Suprapubic skin (tissue), 4 donors: ENCODE data around the gene PRKCG. TPM values are rescaled to one million over a fixed set of nuclear protein-coding genes. Genes with fewer than 3 reads are reported as not detected.
A peak's percentile ranks its signal among the peaks of the same experiment; 100 is the strongest.
"Not testable (repeated sequence)": the region's sequence is repeated elsewhere in the genome, so short reads cannot be mapped to it uniquely, and the experiment has no call there.

Experiments
- DNase-seq, 2 donors: peaks; one replicate each; pipeline ENCODE4 v3.0.0-alpha.2; 2019; ENCODE audit warnings: low spot score in 2 of 2
- H3K27ac ChIP-seq: fragments of 200-600 bp; sonication (generic); one replicate; pipeline ENCODE4 v1.5.1; 2019
- H3K27me3 ChIP-seq: fragments of 200-600 bp; sonication (generic); one replicate; pipeline ENCODE4 v1.5.1; 2019
- H3K36me3 ChIP-seq: fragments of 200-600 bp; sonication (generic); one replicate; pipeline ENCODE4 v1.5.1; 2019
- H3K4me1 ChIP-seq: fragments of 200-600 bp; sonication (generic); one replicate; pipeline ENCODE4 v1.5.1; 2019
- H3K4me3 ChIP-seq: fragments of 200-600 bp; sonication (generic); one replicate; pipeline ENCODE4 v1.5.1; 2019; ENCODE audit warnings: mild to moderate bottlenecking
- H3K9me3 ChIP-seq: fragments of 200-600 bp; sonication (generic); one replicate; pipeline ENCODE4 v1.5.1; 2019
- CTCF ChIP-seq, 2 donors: fragments of 200-600 bp in 1 of 2; fragments of 450-650 bp in 1 of 2; sonication (generic) in 1 of 2; IDR thresholded peaks; one replicate each; pipeline ENCODE4 v1.5.1; 2016 to 2019; ENCODE audit warnings: antibody characterized with exemption in 2 of 2, mild to moderate bottlenecking in 1 of 2, moderate library complexity in 1 of 2
- EP300 ChIP-seq: sonication (generic); formaldehyde crosslinking; IDR thresholded peaks from one replicate; pipeline ENCODE4 v1.6.1; 2017; ENCODE audit warnings: antibody characterized with exemption
- POLR2A ChIP-seq, 2 donors: fragments of 450-650 bp; IDR thresholded peaks; one replicate each; pipeline ENCODE4 v1.6.1; 2017; ENCODE audit warnings: antibody characterized with exemption in 2 of 2, mild to moderate bottlenecking in 2 of 2, moderate library complexity in 2 of 2
- POLR2AphosphoS5 ChIP-seq, 3 donors: sonication (generic); formaldehyde crosslinking; IDR thresholded peaks; one replicate each; pipeline ENCODE4 v1.6.1; 2017; ENCODE audit warnings: antibody characterized with exemption in 3 of 3
- WGBS: methylation state at CpG from one replicate; pipeline ENCODE4 v1.1.5; 2018; 5-methylcytosine and 5-hydroxymethylcytosine counted together
- total RNA-seq, 4 donors: library from RNA; depleted of rRNA; stranded (reverse); fragments of >200 nt; gene quantifications; one replicate each; pipeline ENCODE4 v1.1.0, GENCODE V29; 2016

The PRKCG gene
- total RNA-seq, 4 donors from 2014 or later = not detected

- H3K4me1 ChIP-seq = peaks cover 55% of the 10 kb centered on the region
- peak overlapping the region; percentile 80 for H3K27ac ChIP-seq
- TF ChIP-seq POLR2AphosphoS5 (IDR thresholded peaks at IDR 0.05) = no peak
- DNase-seq = peak in 1 of 2 donors; percentile 83
- WGBS = 13% methylated on average over 6 of the region's 14 CpGs
- no peaks in the 10 kb centered on the region for H3K27me3 ChIP-seq
- H3K36me3 ChIP-seq = no peaks in the 10 kb centered on the region
- peak overlapping the region; percentile 80 for H3K4me3 ChIP-seq
- no peaks in the 10 kb centered on the region for H3K9me3 ChIP-seq
Measured at GRCh38 chr19:53866865-53867224, 15.2 kb upstream of the PRKCG start.

GRCh38 chr19:53867225-53868090 lies 14.5 kb upstream of the PRKCG start, which contains the start of gene MYADM:
Gene MYADM (plus strand): TSS chr19:53867883. CDS start chr19:53873530, 5,647 bp downstream.
- Histone ChIP-seq H3K9me3 (no peaks in the 10 kb centered on the region), H3K27ac (peak within 1 kb of the TSS; percentile 80), H3K4me1 (peaks cover 61% of the 10 kb centered on the region), H3K4me3 (peak within 1 kb of the TSS; percentile 80), H3K36me3 (no peaks in the 10 kb centered on the region), H3K27me3 (no peaks in the 10 kb centered on the region)
- DNase-seq = peak; percentile 99 to 100
- 3% methylated on average over 26 of the region's 37 CpGs for WGBS
- TF ChIP-seq POLR2AphosphoS5 (IDR thresholded peaks at IDR 0.05) = peak in 2 of 3 donors; percentile 20 to 69
- TF ChIP-seq CTCF (IDR thresholded peaks at IDR 0.05) = no peak
- TF ChIP-seq POLR2A (IDR thresholded peaks at IDR 0.05) = peak in 1 of 2 donors; percentile 88
- no peak for TF ChIP-seq EP300

- TF ChIP-seq CTCF (IDR thresholded peaks at IDR 0.05) = no peak
- TF ChIP-seq EP300 = no peak
- TF ChIP-seq POLR2A (IDR thresholded peaks at IDR 0.05) = no peak
- TF ChIP-seq POLR2AphosphoS5 (IDR thresholded peaks at IDR 0.05) = no peak
- under 1% methylated on average over 27 of the region's 37 CpGs for WGBS
- peak; percentile 90 to 91 for DNase-seq
Measured at GRCh38 chr19:53868091-53868891, 13.7 kb upstream of the PRKCG start.

GRCh38 chr19:53868892-53869804 lies 12.8 kb upstream of the PRKCG start:
- WGBS = 0% methylated on average over 3 of the region's 75 CpGs
- H3K4me1 ChIP-seq = peaks cover 65% of the 10 kb centered on the region
- H3K27ac ChIP-seq = peak overlapping the region; percentile 80
- H3K4me3 ChIP-seq = peak overlapping the region; percentile 80
- H3K27me3 ChIP-seq = no peaks in the 10 kb centered on the region
- H3K9me3 ChIP-seq = no peaks in the 10 kb centered on the region
- peak; percentile 94 to 96 for DNase-seq
- H3K36me3 ChIP-seq = peaks cover 16% of the 10 kb centered on the region
- peak in 2 of 3 donors; percentile 21 to 55 for TF ChIP-seq POLR2AphosphoS5 (IDR thresholded peaks at IDR 0.05)
- TF ChIP-seq EP300 = no peak
- TF ChIP-seq CTCF (IDR thresholded peaks at IDR 0.05) = peak; percentile 5 to 18
- TF ChIP-seq POLR2A (IDR thresholded peaks at IDR 0.05) = peak in 1 of 2 donors; percentile 65

More at GRCh38 chr19:53868091-53868891, 13.7 kb upstream of the PRKCG start:
- Histone ChIP-seq H3K27me3 (no peaks in the 10 kb centered on the region), H3K4me1 (peaks cover 65% of the 10 kb centered on the region), H3K4me3 (peak overlapping the region; percentile 80), H3K27ac (peak overlapping the region; percentile 80), H3K36me3 (peaks cover 7% of the 10 kb centered on the region), H3K9me3 (no peaks in the 10 kb centered on the region)

GRCh38 chr19:53869805-53870484 lies 12.1 kb upstream of the PRKCG start:
- H3K9me3 ChIP-seq, H3K27me3 ChIP-seq: not testable (repeated sequence)
- 39% methylated on average over 4 of the region's 24 CpGs for WGBS
- DNase-seq = peak in 1 of 2 donors; percentile 66
- peaks cover 62% of the 10 kb centered on the region for H3K4me1 ChIP-seq
- H3K27ac ChIP-seq = peak overlapping the region; percentile 80
- peaks cover 21% of the 10 kb centered on the region for H3K36me3 ChIP-seq
- H3K4me3 ChIP-seq = peak overlapping the region; percentile 80
